Measurements from ENCODE around the gene IFI27.

The IFI27 gene

DNA sequence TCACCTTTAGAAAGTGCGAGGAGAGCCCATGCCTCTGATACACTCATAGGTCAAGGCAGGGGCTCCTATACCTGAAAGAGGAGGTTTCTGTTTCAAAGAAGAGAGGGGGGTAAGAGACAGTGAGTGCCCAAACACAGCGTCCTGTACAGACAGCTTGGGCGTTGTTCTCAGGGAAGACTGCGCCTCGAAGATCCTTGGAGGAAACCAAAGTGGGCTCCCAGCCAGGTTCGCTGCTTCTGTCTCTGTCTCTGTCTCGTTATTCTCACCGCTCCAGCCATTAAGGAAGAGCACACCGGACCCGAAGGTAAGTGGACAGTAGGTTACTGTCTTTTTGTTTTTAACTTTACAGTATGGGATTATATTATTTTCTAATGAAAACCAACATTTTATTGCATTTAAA lies 5.8 kb upstream of the IFI27 start:
- Histone ChIP-seq H3K9me2 (replicated peaks; ENCODE audit: low read depth, low read length) (no peaks in the 10 kb centered on the region), H3F3A (ENCODE audit: low read depth) (no peaks in the 10 kb centered on the region)
- TF ChIP-seq, protein P1, sequence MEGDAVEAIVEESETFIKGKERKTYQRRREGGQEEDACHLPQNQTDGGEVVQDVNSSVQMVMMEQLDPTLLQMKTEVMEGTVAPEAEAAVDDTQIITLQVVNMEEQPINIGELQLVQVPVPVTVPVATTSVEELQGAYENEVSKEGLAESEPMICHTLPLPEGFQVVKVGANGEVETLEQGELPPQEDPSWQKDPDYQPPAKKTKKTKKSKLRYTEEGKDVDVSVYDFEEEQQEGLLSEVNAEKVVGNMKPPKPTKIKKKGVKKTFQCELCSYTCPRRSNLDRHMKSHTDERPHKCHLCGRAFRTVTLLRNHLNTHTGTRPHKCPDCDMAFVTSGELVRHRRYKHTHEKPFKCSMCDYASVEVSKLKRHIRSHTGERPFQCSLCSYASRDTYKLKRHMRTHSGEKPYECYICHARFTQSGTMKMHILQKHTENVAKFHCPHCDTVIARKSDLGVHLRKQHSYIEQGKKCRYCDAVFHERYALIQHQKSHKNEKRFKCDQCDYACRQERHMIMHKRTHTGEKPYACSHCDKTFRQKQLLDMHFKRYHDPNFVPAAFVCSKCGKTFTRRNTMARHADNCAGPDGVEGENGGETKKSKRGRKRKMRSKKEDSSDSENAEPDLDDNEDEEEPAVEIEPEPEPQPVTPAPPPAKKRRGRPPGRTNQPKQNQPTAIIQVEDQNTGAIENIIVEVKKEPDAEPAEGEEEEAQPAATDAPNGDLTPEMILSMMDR (conservative IDR thresholded peaks at IDR 0.05; ENCODE audit: low read length), result no peak
- no peak for TF ChIP-seq EZH2phosphoT487 (IDR thresholded peaks at IDR 0.05; ENCODE audit: borderline replicate concordance)

DNA sequence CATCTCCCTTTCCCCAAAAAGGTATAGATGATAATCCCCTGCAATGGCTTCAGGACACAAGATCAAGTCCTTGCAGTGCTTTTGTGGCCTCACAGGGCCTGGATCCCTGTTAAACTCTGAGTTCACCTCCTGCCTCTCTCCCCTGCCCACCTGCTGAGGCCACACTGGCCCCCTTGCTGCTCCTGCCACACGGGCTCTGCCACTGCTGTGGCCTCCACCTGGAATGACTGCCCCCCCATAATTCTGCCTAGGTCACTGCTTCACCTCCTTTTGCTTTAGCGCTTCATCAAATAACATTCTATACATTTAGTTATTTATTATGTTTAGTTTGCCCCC lies 653 bp upstream of the IFI27 start:
- H4K20me1 ChIP-seq (ENCODE audit: insufficient read depth, low read length, poor library complexity, severe bottlenecking), result no peaks in the 10 kb centered on the region
- no peak overlapping the region for H2AFZ ChIP-seq (ENCODE audit: low read length)
- no peak overlapping the region for H3K9ac ChIP-seq (ENCODE audit: low read depth, low read length, poor library complexity, severe bottlenecking)
- no peaks in the 10 kb centered on the region for H3K79me2 ChIP-seq (ENCODE audit: insufficient read depth, low read length)
- no peaks in the 10 kb centered on the region for H3F3A ChIP-seq (ENCODE audit: low read depth)
- no peaks in the 10 kb centered on the region for H3K4me1 ChIP-seq (ENCODE audit: insufficient read depth, low read length, poor library complexity, severe bottlenecking)
- no peaks in the 10 kb centered on the region for H3K9me2 ChIP-seq (replicated peaks; ENCODE audit: low read depth, low read length)
- H3K9me3 ChIP-seq (ENCODE audit: insufficient read depth, low read depth, low read length), result no peaks in the 10 kb centered on the region
- H3K4me3 ChIP-seq (ENCODE audit: low read length, poor library complexity, severe bottlenecking), result no peak overlapping the region
- H3K36me3 ChIP-seq (ENCODE audit: insufficient read depth, low read length), result no peaks in the 10 kb centered on the region
- no peak for TF ChIP-seq EZH2phosphoT487 (IDR thresholded peaks at IDR 0.05; ENCODE audit: borderline replicate concordance)
- TF ChIP-seq, protein P1 (conservative IDR thresholded peaks at IDR 0.05; ENCODE audit: low read length), result no peak
- no peak overlapping the region for H3K4me2 ChIP-seq (ENCODE audit: low read depth, low read length, poor library complexity, severe bottlenecking)
- no peaks in the 10 kb centered on the region for H3K27me3 ChIP-seq (ENCODE audit: insufficient read depth, low read length, poor library complexity, severe bottlenecking)

More for the DNA sequence above, 5.8 kb upstream of the IFI27 start:
- H4K20me1 ChIP-seq (ENCODE audit: insufficient read depth, low read length, poor library complexity, severe bottlenecking), result no peaks in the 10 kb centered on the region
- no peak overlapping the region for H3K4me3 ChIP-seq (ENCODE audit: low read length, poor library complexity, severe bottlenecking)
- H3K79me2 ChIP-seq (ENCODE audit: insufficient read depth, low read length), result no peaks in the 10 kb centered on the region
- H3K27me3 ChIP-seq (ENCODE audit: insufficient read depth, low read length, poor library complexity, severe bottlenecking), result no peaks in the 10 kb centered on the region
- no peak overlapping the region for H2AFZ ChIP-seq (ENCODE audit: low read length)
- H3K9ac ChIP-seq (ENCODE audit: low read depth, low read length, poor library complexity, severe bottlenecking), result no peak overlapping the region
- H3K4me1 ChIP-seq (ENCODE audit: insufficient read depth, low read length, poor library complexity, severe bottlenecking), result no peaks in the 10 kb centered on the region
- H3K9me3 ChIP-seq (ENCODE audit: insufficient read depth, low read depth, low read length), result no peaks in the 10 kb centered on the region
- no peaks in the 10 kb centered on the region for H3K36me3 ChIP-seq (ENCODE audit: insufficient read depth, low read length)
- no peak overlapping the region for H3K4me2 ChIP-seq (ENCODE audit: low read depth, low read length, poor library complexity, severe bottlenecking)

DNA sequence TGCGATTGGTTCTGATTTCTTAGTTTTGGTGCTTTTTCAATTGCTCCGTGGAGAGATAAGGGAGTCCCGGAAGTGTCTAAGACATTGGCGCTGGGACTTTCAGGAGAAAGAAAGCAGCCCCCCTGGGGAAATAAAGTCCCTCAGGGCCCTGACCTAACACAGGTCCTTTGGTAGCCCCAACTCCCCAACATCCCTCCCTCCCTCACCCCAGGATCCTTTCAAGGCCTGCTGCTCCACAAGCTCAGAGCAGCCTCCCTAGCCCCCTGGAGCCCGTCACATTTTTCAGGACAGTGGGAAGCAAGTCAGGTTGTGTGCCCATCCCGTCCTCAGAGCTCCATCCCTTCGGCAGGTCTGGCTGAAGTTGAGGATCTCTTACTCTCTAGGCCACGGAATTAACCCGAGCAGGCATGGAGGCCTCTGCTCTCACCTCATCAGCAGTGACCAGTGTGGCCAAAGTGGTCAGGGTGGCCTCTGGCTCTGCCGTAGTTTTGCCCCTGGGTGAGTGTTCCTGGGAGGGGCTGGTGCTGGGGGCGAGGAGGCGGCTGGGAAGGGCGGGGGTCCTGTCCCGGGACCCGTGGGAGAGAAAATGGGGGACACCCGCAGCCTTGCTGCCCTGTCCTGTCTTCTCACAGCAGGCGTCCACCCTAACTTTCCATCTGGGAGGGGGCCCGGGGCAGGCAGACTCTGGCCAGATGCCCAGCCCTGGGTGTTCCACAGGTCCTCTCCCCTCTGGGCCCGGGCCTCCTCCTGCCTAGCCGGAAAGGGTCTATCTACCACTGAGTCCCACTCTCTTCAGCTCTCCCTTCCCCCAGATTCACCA lies 950 bp downstream of the IFI27 start:
- no peaks in the 10 kb centered on the region for H3F3A ChIP-seq (ENCODE audit: low read depth)
- H2AFZ ChIP-seq (ENCODE audit: low read length), result no peak overlapping the region
- no peak for TF ChIP-seq EZH2phosphoT487 (IDR thresholded peaks at IDR 0.05; ENCODE audit: borderline replicate concordance)
- TF ChIP-seq, protein P1 (conservative IDR thresholded peaks at IDR 0.05; ENCODE audit: low read length), result no peak
- no peak overlapping the region for H3K4me3 ChIP-seq (ENCODE audit: low read length, poor library complexity, severe bottlenecking)
- H3K79me2 ChIP-seq (ENCODE audit: insufficient read depth, low read length), result no peaks in the 10 kb centered on the region
- H3K9me3 ChIP-seq (ENCODE audit: insufficient read depth, low read depth, low read length), result no peaks in the 10 kb centered on the region
- no peaks in the 10 kb centered on the region for H3K4me1 ChIP-seq (ENCODE audit: insufficient read depth, low read length, poor library complexity, severe bottlenecking)
- no peaks in the 10 kb centered on the region for H3K9me2 ChIP-seq (replicated peaks; ENCODE audit: low read depth, low read length)
- H3K4me2 ChIP-seq (ENCODE audit: low read depth, low read length, poor library complexity, severe bottlenecking), result no peak overlapping the region
- H3K9ac ChIP-seq (ENCODE audit: low read depth, low read length, poor library complexity, severe bottlenecking), result no peak overlapping the region
- H4K20me1 ChIP-seq (ENCODE audit: insufficient read depth, low read length, poor library complexity, severe bottlenecking), result no peaks in the 10 kb centered on the region
- H3K27me3 ChIP-seq (ENCODE audit: insufficient read depth, low read length, poor library complexity, severe bottlenecking), result no peaks in the 10 kb centered on the region
- H3K36me3 ChIP-seq (ENCODE audit: insufficient read depth, low read length), result no peaks in the 10 kb centered on the region
